Endodermal cell (in vitro differentiated cells): ENCODE measurements around the gene TMEM123. TPM values are rescaled to one million over a fixed set of nuclear protein-coding genes. Genes with fewer than 3 reads are reported as not detected.
A peak's percentile ranks its signal among the peaks of the same experiment; 100 is the strongest.

Experiments
- DNase-seq: peaks from one replicate; pipeline ENCODE4 v3.0.0-alpha.2; 2017
- H3K27ac ChIP-seq: 2 replicates; pipeline ENCODE4 v1.5.1; 2013; ENCODE audit warnings: mild to moderate bottlenecking, low read depth, low read length, moderate library complexity
- H3K27me3 ChIP-seq: 2 replicates; pipeline ENCODE4 v1.6.1; 2013; ENCODE audit warnings: mild to moderate bottlenecking, low read length, moderate library complexity; ENCODE audit not compliant: insufficient read depth, control insufficient read depth, poor library complexity, severe bottlenecking
- H3K36me3 ChIP-seq: 2 replicates; pipeline ENCODE4 v1.7.0; 2013; ENCODE audit warnings: mild to moderate bottlenecking, low read length, moderate library complexity; ENCODE audit not compliant: control insufficient read depth, insufficient read depth
- H3K4me1 ChIP-seq: one replicate; pipeline ENCODE4 v1.7.0; 2013; ENCODE audit warnings: low read length; ENCODE audit not compliant: control insufficient read depth, insufficient read depth
- H3K4me3 ChIP-seq: 2 replicates; pipeline ENCODE4 v1.5.1; 2013; ENCODE audit warnings: mild to moderate bottlenecking, low read length, moderate library complexity
- H3K9ac ChIP-seq: 2 replicates; pipeline ENCODE4 v1.6.1; 2013; ENCODE audit warnings: mild to moderate bottlenecking, low read length, moderate library complexity; ENCODE audit not compliant: poor library complexity, severe bottlenecking; ENCODE audit errors: extremely low read depth
- H3K9me3 ChIP-seq: 2 replicates; pipeline ENCODE4 v1.6.1; 2013; ENCODE audit warnings: mild to moderate bottlenecking, low read length, moderate library complexity; ENCODE audit not compliant: control insufficient read depth
- H3K27ac Mint-ChIP-seq: 2 replicates; pipeline ENCODE4 v1.8.0; 2020; ENCODE audit warnings: mixed read lengths
- H3K27me3 Mint-ChIP-seq: 2 replicates; pipeline ENCODE4 v1.8.0; 2021; ENCODE audit warnings: mild to moderate bottlenecking, mixed read lengths; ENCODE audit not compliant: insufficient read depth
- H3K36me3 Mint-ChIP-seq: 2 replicates; pipeline ENCODE4 v1.8.0; 2020; ENCODE audit warnings: low read depth, mixed read lengths
- H3K4me1 Mint-ChIP-seq: 2 replicates; pipeline ENCODE4 v1.8.0; 2020; ENCODE audit warnings: mixed read lengths
- H3K4me3 Mint-ChIP-seq: 2 replicates; pipeline ENCODE4 v1.8.0; 2020; ENCODE audit warnings: mild to moderate bottlenecking, moderate library complexity, mixed read lengths
- H3K9me3 Mint-ChIP-seq: 2 replicates; pipeline ENCODE4 v1.8.0; 2020; ENCODE audit warnings: mild to moderate bottlenecking, mixed read lengths
- CTCF ChIP-seq: fragments of 200-600 bp; sonication (generic); conservative IDR thresholded peaks from 2 replicates; pipeline ENCODE4 v1.5.0; 2021; ENCODE audit warnings: antibody characterized with exemption, mild to moderate bottlenecking
- WGBS, 2 experiments: methylation state at CpG; one replicate each; pipeline versions ENCODE4 v1.1.5 to v1.1.7; 2013; ENCODE audit warnings: missing lambda C conversion rate in 2 of 2, mixed read lengths in 1 of 2; ENCODE audit not compliant: insufficient coverage in 1 of 2, insufficient read length in 1 of 2; 5-methylcytosine and 5-hydroxymethylcytosine counted together
- total RNA-seq, 2 donors: library from RNA; stranded (reverse); fragmentation: NEBNext Ultra II Directional in 1 of 2; extraction: Animal tissue kit (Norgen Biotek cat#: 25700) in 1 of 2; gene quantifications; 2 replicates in 1 of 2; 3 replicates in 1 of 2; pipeline ENCODE4 v1.2.1, GENCODE V29; 2021

Gene TMEM123
- total RNA-seq, 2 donors from 2014 or later, result 216 to 256 TPM

- Histone ChIP-seq H3K4me3 (peak overlapping the region; percentile 90), H3K4me1 (peaks cover 13% of the 10 kb centered on the region), H3K27ac (no peak overlapping the region), H3K9me3 (no peaks in the 10 kb centered on the region), H3K9ac (no peak overlapping the region), H3K27me3 (no peaks in the 10 kb centered on the region), H3K36me3 (no peaks in the 10 kb centered on the region)
- DNase-seq, result no peak
- no peak for TF ChIP-seq CTCF
- Mint-ChIP-seq H3K36me3 (no peaks in the 10 kb centered on the region), H3K27me3 (no peaks in the 10 kb centered on the region), H3K27ac (no peak overlapping the region), H3K4me3 (peak overlapping the region; percentile 94), H3K4me1 (peaks cover 60% of the 10 kb centered on the region), H3K9me3 (no peaks in the 10 kb centered on the region)
- WGBS, 2 experiments, result 85 to 86% methylated on average over 1 to 3 of the region's 3 CpGs
Measured at GRCh38 chr11:102453921-102454320, 1.4 kb upstream of the TMEM123 start.

DNA sequence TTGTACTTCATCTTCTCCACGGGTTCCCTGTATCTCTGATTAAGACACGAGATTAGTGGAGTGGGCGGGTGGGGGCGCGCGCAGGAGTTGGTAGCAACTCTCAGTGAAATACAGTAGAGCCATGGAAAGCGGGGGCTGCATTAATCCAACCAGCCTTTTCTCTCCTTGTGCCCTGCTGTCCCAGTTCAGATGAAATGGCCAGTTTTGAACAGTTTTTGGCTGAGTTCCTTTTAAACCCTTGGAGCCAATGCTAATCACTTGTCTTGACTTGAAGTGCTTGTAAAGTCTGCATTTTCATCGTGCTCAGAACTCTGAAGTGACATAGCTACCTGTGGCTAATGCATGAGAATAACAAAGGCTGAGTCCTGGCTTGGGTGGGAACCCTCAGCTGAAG lies 734 bp upstream of the TMEM123 start:
- Mint-ChIP-seq H3K27ac (peak overlapping the region; percentile 97), H3K4me1 (peaks cover 61% of the 10 kb centered on the region)
- WGBS, 2 experiments, result 5 to 6% methylated on average over 8 of the region's 8 CpGs

GRCh38 chr11:102451681-102452460 lies 694 bp downstream of the TMEM123 start:
- Mint-ChIP-seq H3K4me1 (peaks cover 64% of the 10 kb centered on the region), H3K9me3 (no peaks in the 10 kb centered on the region), H3K36me3 (peaks cover 16% of the 10 kb centered on the region), H3K4me3 (peak overlapping the region; percentile 94), H3K27ac (peak overlapping the region; percentile 94), H3K27me3 (no peaks in the 10 kb centered on the region)
- Histone ChIP-seq H3K4me1 (peaks cover 8% of the 10 kb centered on the region), H3K27ac (peak overlapping the region; percentile 91), H3K4me3 (peak overlapping the region; percentile 90), H3K9me3 (no peaks in the 10 kb centered on the region), H3K27me3 (no peaks in the 10 kb centered on the region), H3K36me3 (peaks cover 19% of the 10 kb centered on the region), H3K9ac (peak overlapping the region; percentile 91)
- 0 to 1% methylated on average over 38 to 54 of the region's 55 CpGs for WGBS, 2 experiments
- DNase-seq, result peak; percentile 74
- peak; percentile 17 for TF ChIP-seq CTCF

More for the DNA sequence above, 734 bp upstream of the TMEM123 start:
- Mint-ChIP-seq H3K9me3 (no peaks in the 10 kb centered on the region), H3K4me3 (peak overlapping the region; percentile 94), H3K27me3 (no peaks in the 10 kb centered on the region), H3K36me3 (peaks cover 2% of the 10 kb centered on the region)
- DNase-seq, result peak; percentile 64
- H3K27me3 ChIP-seq, result no peaks in the 10 kb centered on the region
- H3K4me1 ChIP-seq, result peaks cover 13% of the 10 kb centered on the region
- peak overlapping the region; percentile 91 for H3K27ac ChIP-seq
- no peaks in the 10 kb centered on the region for H3K9me3 ChIP-seq
- peaks cover 6% of the 10 kb centered on the region for H3K36me3 ChIP-seq
- no peak for TF ChIP-seq CTCF
- H3K4me3 ChIP-seq, result peak overlapping the region; percentile 90
- H3K9ac ChIP-seq, result peak overlapping the region; percentile 91
